CD4-positive, alpha-beta T cell treated with Interleukin-17A for 4 hours (primary cell): ENCODE results near the gene ADRA2B.
A peak's percentile ranks its signal among the peaks of the same experiment; 100 is the strongest.
"Not testable (repeated sequence)": the region's sequence is repeated elsewhere in the genome, so short reads cannot be mapped to it uniquely, and the experiment has no call there.

Experiments
- DNase-seq: peaks from one replicate; pipeline ENCODE4 v3.0.0-alpha.2; 2020; ENCODE audit warnings: mixed read lengths

The ADRA2B gene

GRCh38 chr2:96150007-96150640 is 33.8 kb upstream of the ADRA2B start:
- no peak for DNase-seq

GRCh38 chr2:96148410-96149217 is 32.2 kb upstream of the ADRA2B start:
- DNase-seq: peak; percentile 97

- no peak for DNase-seq
Measured at GRCh38 chr2:96147593-96148201, 31.3 kb upstream of the ADRA2B start.

- DNase-seq: no peak
Measured at GRCh38 chr2:96146881-96147592, 30.7 kb upstream of the ADRA2B start.

GRCh38 chr2:96146153-96146880 is 29.9 kb upstream of the ADRA2B start:
- peak; percentile 89 for DNase-seq

GRCh38 chr2:96145848-96146152 is 29.4 kb upstream of the ADRA2B start:
- no peak for DNase-seq

GRCh38 chr2:96145036-96145847 is 28.9 kb upstream of the ADRA2B start, which contains the start of gene DUSP2:
DUSP2 (minus strand) TSS chr2:96145440; CDS start chr2:96145354, 86 bp downstream.
- peak; percentile 92 for DNase-seq

- peak; percentile 65 for DNase-seq
Measured at GRCh38 chr2:96144481-96145035, 28.2 kb upstream of the ADRA2B start.

- peak; percentile 58 for DNase-seq
Measured at GRCh38 chr2:96143848-96144480, 27.6 kb upstream of the ADRA2B start.

GRCh38 chr2:96143231-96143847 is 27.0 kb upstream of the ADRA2B start:
- peak; percentile 45 for DNase-seq

GRCh38 chr2:96142217-96143113 is 26.1 kb upstream of the ADRA2B start:
- peak; percentile 63 for DNase-seq

- not testable (repeated sequence) for DNase-seq
Measured at GRCh38 chr2:96141624-96141967, 25.2 kb upstream of the ADRA2B start.

- DNase-seq: no peak
Measured at GRCh38 chr2:96140941-96141623, 24.7 kb upstream of the ADRA2B start.

GRCh38 chr2:96139181-96139758 is 22.9 kb upstream of the ADRA2B start:
- no peak for DNase-seq

GRCh38 chr2:96138179-96139145 is 22.1 kb upstream of the ADRA2B start, which contains the start of gene ASTL:
ASTL (minus strand) TSS chr2:96138502; CDS start chr2:96138436, 66 bp downstream.
- DNase-seq: peak; percentile 79

- DNase-seq: no peak
Measured at GRCh38 chr2:96137321-96138178, 21.2 kb upstream of the ADRA2B start.
